Colonic mucosa (tissue), 4 donors: ENCODE measurements around the gene BICRAL. TPM values are rescaled to one million over a fixed set of nuclear protein-coding genes. Genes with fewer than 3 reads are reported as not detected.

Experiments
- DNase-seq: peaks from one replicate; pipeline ENCODE4 v3.0.0-alpha.2; 2020
- H3K27ac ChIP-seq: fragments of 200-600 bp; one replicate; pipeline ENCODE4 v1.8.0; 2021
- H3K27me3 ChIP-seq: fragments of 200-600 bp; one replicate; pipeline ENCODE4 v1.8.0; 2021
- H3K36me3 ChIP-seq: fragments of 200-600 bp; one replicate; pipeline ENCODE4 v1.8.0; 2021
- H3K4me1 ChIP-seq: fragments of 200-600 bp; one replicate; pipeline ENCODE4 v1.8.0; 2021; ENCODE audit warnings: mild to moderate bottlenecking
- H3K4me3 ChIP-seq: fragments of 200-600 bp; one replicate; pipeline ENCODE4 v1.8.0; 2021
- H3K9ac ChIP-seq, 2 donors: one replicate each; pipeline ENCODE4 v1.7.0; 2013; ENCODE audit warnings: control low read depth in 2 of 2, low read depth in 2 of 2, low read length in 2 of 2
- H3K9me3 ChIP-seq: fragments of 200-600 bp; one replicate; pipeline ENCODE4 v1.8.0; 2021
- CTCF ChIP-seq: fragments of 200-600 bp; IDR thresholded peaks from one replicate; pipeline ENCODE4 v1.8.0; 2022; ENCODE audit warnings: antibody characterized with exemption, mild to moderate bottlenecking
- intact Hi-C: fragments of 100-400 bp; cut with DNase I; formaldehyde crosslinking; loops from one replicate; pipeline ENCODE4 v1.14.1; 2022
- total RNA-seq, 2 donors: library from RNA; stranded (reverse); fragmentation: NEBNext Ultra II Directional in 1 of 2; extraction: Animal tissue kit (Norgen Biotek cat#: 25700) in 1 of 2; gene quantifications; one replicate each; pipeline ENCODE4 v1.2.1, GENCODE V29; 2021
- donor health status: healthy.
- donor health status: DM: no; HTN: no; CAD: no.
- donor health status: DM: no; HTN: no; CAD: no.

Gene BICRAL
- total RNA-seq, 2 donors from 2014 or later = 11.5 to 15.3 TPM

- Histone ChIP-seq H3K9ac (peak overlapping the region in 1 of 2 donors; percentile 4), H3K27ac (peak overlapping the region; percentile 43), H3K4me3 (no peak overlapping the region), H3K36me3 (no peaks in the 10 kb centered on the region), H3K27me3 (no peaks in the 10 kb centered on the region), H3K4me1 (peaks cover 4% of the 10 kb centered on the region), H3K9me3 (no peaks in the 10 kb centered on the region)
- intact Hi-C loops = no loop called here
- no peak for DNase-seq
- TF ChIP-seq CTCF = no peak
Observed at GRCh38 chr6:42778122-42778521, 3.7 kb upstream of the BICRAL start.

- Histone ChIP-seq H3K27me3 (no peaks in the 10 kb centered on the region), H3K9me3 (no peaks in the 10 kb centered on the region), H3K9ac (no peak overlapping the region), H3K27ac (no peak overlapping the region), H3K4me3 (no peak overlapping the region), H3K36me3 (no peaks in the 10 kb centered on the region), H3K4me1 (peaks cover 4% of the 10 kb centered on the region)
- intact Hi-C loops = no loop called here
- TF ChIP-seq CTCF = no peak
- no peak for DNase-seq
Observed at GRCh38 chr6:42779521-42779920, 2.3 kb upstream of the BICRAL start.

GRCh38 chr6:42781546-42781795 is 381 bp upstream of the BICRAL start:
- intact Hi-C loops = loop anchor here (10.0 kb wide), 1 partner anchor 63 kb away; no protein-coding TSS in a partner anchor
- Histone ChIP-seq H3K4me3 (peak overlapping the region; percentile 86), H3K9ac (peak overlapping the region in 1 of 2 donors; percentile 70), H3K27ac (peak overlapping the region; percentile 100), H3K4me1 (peaks cover 9% of the 10 kb centered on the region), H3K9me3 (no peaks in the 10 kb centered on the region), H3K27me3 (no peaks in the 10 kb centered on the region), H3K36me3 (no peaks in the 10 kb centered on the region)
- TF ChIP-seq CTCF = no peak
- DNase-seq = no peak

GRCh38 chr6:42782689-42783176 is 881 bp downstream of the BICRAL start:
- H3K36me3 ChIP-seq = no peaks in the 10 kb centered on the region
- no peak for TF ChIP-seq CTCF
- H3K27ac ChIP-seq = peak overlapping the region; percentile 100
- H3K4me3 ChIP-seq = peak overlapping the region; percentile 86
- H3K9me3 ChIP-seq = no peaks in the 10 kb centered on the region
- intact Hi-C loops = loop anchor here (10.0 kb wide), 1 partner anchor 62 kb away; no protein-coding TSS in a partner anchor
- no peaks in the 10 kb centered on the region for H3K27me3 ChIP-seq
- peak overlapping the region; percentile 97 to 100 for H3K9ac ChIP-seq
- H3K4me1 ChIP-seq = peaks cover 9% of the 10 kb centered on the region
- DNase-seq = peak; percentile 80

GRCh38 chr6:42783177-42783875 is 1.5 kb downstream of the BICRAL start:
- no peak for TF ChIP-seq CTCF
- peak overlapping the region; percentile 97 to 100 for H3K9ac ChIP-seq

More at GRCh38 chr6:42783177-42783875, 1.5 kb downstream of the BICRAL start:
- no peaks in the 10 kb centered on the region for H3K27me3 ChIP-seq
- DNase-seq = peak; percentile 70
- H3K36me3 ChIP-seq = no peaks in the 10 kb centered on the region
- peak overlapping the region; percentile 100 for H3K27ac ChIP-seq
- peaks cover 9% of the 10 kb centered on the region for H3K4me1 ChIP-seq
- intact Hi-C loops = loop anchor here (10.0 kb wide), 1 partner anchor 61 kb away; no protein-coding TSS in a partner anchor
- peak overlapping the region; percentile 86 for H3K4me3 ChIP-seq
- H3K9me3 ChIP-seq = no peaks in the 10 kb centered on the region
